ENCODE data around the gene SPATS2.

GRCh38 chr12:49555631-49556390 lies 188.5 kb downstream of the SPATS2 start:
- no peak for TF ChIP-seq CTCF (IDR thresholded peaks at IDR 0.05)
- TF ChIP-seq EZH2 (IDR thresholded peaks at IDR 0.05; ENCODE audit: borderline replicate concordance, insufficient read depth, low read depth, low read length, poor library complexity, severe bottlenecking) = no peak
